ENCODE results near the gene OPN3.

The OPN3 gene

GRCh38 chr1:241644259-241644658, 4.1 kb upstream of the OPN3 start:
- DNase-seq: no peak

- DNase-seq: no peak
Measured at GRCh38 chr1:241642593-241642944, 2.4 kb upstream of the OPN3 start.

GRCh38 chr1:241641773-241642592, 1.8 kb upstream of the OPN3 start:
- no peak for DNase-seq

- no peak for DNase-seq
Measured at GRCh38 chr1:241640867-241641622, 876 bp upstream of the OPN3 start.

- DNase-seq: peak in 3 of 4 experiments; percentile 22 to 28 (median 23)
Measured at GRCh38 chr1:241639623-241640148, 483 bp downstream of the OPN3 start.

GRCh38 chr1:241638909-241639622, 1.1 kb downstream of the OPN3 start:
- no peak for DNase-seq

- DNase-seq: no peak
Measured at GRCh38 chr1:241638099-241638682, 2.0 kb downstream of the OPN3 start.

GRCh38 chr1:241637604-241638003, 2.6 kb downstream of the OPN3 start:
- no peak for DNase-seq

GRCh38 chr1:241637046-241637590, 3.1 kb downstream of the OPN3 start:
- no peak for DNase-seq

GRCh38 chr1:241636291-241636690, 3.9 kb downstream of the OPN3 start:
- no peak for DNase-seq

GRCh38 chr1:241635556-241636152, 4.5 kb downstream of the OPN3 start:
- no peak for DNase-seq

- no peak for DNase-seq
Measured at GRCh38 chr1:241632987-241633386, 7.2 kb downstream of the OPN3 start.

GRCh38 chr1:241631674-241632073, 8.5 kb downstream of the OPN3 start:
- DNase-seq: no peak

GRCh38 chr1:241630899-241631298, 9.3 kb downstream of the OPN3 start:
- no peak for DNase-seq

GRCh38 chr1:241630476-241630875, 9.7 kb downstream of the OPN3 start:
- DNase-seq: no peak

GRCh38 chr1:241630005-241630404, 10.2 kb downstream of the OPN3 start:
- no peak for DNase-seq

- peak in 2 of 4 experiments; percentile 2 to 13 for DNase-seq
Measured at GRCh38 chr1:241627453-241628259, 12.5 kb downstream of the OPN3 start.

- DNase-seq: no peak
Measured at GRCh38 chr1:241624935-241625334, 15.2 kb downstream of the OPN3 start.

GRCh38 chr1:241622669-241623068, 17.5 kb downstream of the OPN3 start:
- no peak for DNase-seq

GRCh38 chr1:241617426-241617825, 22.7 kb downstream of the OPN3 start:
- DNase-seq: no peak

All from activated CD4-positive, CD25-positive, alpha-beta regulatory T cell (primary cell).